RPMI8226 (cell line): ENCODE measurements around the gene CKAP5.

Source experiments
- DNase-seq: peaks from one replicate; pipeline ENCODE4 v3.0.0-alpha.2; 2015

Gene CKAP5

DNA sequence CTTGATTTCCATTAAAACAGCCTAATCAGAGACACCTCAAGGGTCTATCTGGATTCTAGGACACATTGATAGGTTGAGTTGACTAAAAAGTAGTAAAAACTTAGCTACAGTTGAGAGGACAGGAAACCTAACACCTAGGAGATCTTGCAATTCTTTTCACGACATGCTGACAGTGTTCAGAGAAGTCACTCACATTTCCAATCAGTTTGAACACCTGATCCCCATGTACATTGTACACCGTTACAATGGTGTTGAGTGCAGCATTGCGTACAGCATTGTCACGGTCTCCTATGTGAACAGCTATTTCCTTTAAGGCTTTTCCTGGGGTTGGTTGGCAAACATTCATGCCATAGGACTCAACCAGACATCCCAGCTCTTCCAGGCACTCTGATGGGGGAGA is 84.3 kb downstream of the CKAP5 start:
- no peak for DNase-seq

DNA sequence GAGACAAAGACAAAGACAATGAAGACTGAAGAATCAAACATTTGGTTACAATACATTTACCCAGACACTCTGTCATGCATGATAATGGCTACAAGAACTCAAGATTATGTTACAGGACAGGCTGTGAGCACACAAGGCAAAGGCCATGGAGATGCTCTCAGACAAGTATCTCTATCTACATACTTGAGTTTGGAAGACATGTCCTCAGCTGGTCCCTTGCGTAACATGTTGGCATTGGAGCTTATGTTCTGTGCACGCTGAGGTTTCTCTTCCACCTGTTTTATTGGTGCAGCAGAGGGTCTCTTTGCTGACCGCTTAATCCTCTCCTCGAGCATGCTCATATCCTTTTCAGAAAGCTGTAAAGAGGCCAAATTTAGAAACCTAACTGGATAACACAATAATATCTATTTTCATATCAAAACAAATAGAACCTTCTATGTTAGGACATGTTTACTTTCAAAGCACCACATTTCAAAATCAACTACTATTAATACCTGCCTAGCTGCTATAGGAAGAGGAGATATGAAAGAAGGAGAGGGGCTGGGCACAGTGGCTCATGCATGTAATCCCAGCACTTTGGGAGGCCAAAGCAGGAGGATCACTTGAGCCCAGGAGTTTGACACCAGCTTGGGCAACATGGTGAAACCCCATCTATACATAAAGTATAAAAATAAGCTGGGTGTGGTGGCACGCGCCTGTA is 85.5 kb downstream of the CKAP5 start:
- no peak for DNase-seq

DNA sequence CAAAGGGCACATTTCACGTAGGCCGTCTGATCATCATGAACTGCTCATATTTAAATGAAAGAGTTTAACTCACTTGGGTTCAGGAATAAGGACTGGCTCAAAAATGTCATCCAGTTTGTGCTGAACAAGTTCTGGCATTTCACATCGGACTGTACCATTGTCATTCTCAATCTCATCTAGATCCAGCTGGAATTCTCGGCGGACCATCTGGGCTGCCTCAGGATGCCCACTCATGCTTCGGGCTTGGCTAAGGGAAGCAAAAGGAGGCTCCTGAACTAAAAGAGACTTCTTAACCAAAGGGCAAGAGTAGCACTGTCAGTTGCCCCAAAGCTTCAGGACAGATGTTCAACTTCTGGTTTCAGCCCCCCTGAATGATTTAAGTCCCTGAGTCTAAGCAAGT is 86.9 kb downstream of the CKAP5 start:
- DNase-seq = no peak

DNA sequence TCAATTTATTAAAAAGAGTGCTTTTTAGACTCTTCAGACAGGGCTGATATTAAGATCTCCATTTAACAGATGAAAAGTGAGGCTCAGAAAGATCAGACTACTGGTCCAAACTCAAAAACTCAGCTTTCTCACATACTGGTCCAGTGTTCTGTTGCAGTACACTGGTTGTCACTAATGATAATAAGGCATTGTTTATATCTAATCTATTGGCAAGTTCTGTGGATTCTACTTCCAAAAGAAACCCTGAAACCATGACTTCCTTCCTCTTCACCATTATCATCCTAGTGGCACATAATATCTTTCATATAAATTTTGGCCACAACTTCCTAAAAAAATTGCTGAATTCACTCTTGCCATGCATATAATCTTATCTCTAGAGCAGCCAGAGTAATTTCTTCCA is 90.1 kb downstream of the CKAP5 start:
- DNase-seq = no peak

DNA sequence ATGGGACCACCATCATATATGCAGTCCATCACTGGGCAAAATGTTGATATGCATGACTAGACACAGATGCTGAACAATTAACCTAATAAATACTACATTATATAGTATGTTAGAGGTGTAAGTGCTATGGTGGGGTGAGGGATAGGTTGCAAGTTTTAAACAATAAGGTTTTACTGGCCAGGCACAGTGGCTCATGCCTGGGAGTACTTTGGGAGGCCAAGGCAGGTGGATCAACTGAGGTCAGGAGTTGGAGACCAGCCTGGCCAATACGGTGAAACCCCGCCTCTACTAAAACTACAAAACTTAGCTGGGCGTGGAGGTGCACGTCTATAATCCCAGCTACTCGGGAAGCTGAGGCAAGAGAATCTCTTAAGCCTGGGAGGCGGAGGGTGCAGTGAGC is 98.9 kb downstream of the CKAP5 start:
- no peak for DNase-seq

DNA sequence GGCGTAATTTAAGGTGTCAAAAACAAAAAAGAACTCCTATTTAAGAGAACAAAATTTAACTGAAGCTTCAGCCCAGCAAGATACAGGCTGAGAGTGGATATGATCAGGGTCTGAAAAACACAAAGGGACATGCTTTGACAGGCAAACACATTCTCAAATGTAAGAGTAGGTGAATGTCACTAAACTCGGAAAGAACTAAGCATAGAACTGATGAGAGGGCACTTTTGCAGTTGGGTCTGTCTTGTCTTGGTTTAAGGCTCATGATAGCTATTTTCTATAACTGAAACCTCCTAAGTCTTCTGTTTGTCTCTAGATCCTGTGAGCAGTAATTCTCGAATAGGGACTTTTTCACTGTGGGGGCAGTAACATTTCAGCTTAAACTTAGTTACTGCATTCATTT is 100.1 kb downstream of the CKAP5 start:
- no peak for DNase-seq

DNA sequence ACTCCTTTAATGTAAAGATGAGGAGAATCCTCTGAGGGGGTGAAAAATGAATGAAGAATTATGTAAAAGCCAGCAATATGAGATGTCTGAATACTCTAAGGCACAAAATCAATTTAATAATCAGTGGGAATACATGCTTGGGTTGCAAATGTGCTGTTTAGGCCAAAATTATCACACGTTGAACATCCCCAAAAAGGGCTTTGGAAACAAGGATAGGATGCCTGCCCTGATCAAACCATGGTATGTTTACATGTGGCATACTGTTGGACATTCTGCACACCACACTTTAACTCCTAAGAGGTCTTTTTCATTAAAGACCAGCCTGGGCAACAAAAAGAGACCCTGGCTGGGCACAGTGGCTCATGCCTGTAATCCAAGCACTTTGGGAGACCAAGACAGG is 100.8 kb downstream of the CKAP5 start:
- DNase-seq = no peak

DNA sequence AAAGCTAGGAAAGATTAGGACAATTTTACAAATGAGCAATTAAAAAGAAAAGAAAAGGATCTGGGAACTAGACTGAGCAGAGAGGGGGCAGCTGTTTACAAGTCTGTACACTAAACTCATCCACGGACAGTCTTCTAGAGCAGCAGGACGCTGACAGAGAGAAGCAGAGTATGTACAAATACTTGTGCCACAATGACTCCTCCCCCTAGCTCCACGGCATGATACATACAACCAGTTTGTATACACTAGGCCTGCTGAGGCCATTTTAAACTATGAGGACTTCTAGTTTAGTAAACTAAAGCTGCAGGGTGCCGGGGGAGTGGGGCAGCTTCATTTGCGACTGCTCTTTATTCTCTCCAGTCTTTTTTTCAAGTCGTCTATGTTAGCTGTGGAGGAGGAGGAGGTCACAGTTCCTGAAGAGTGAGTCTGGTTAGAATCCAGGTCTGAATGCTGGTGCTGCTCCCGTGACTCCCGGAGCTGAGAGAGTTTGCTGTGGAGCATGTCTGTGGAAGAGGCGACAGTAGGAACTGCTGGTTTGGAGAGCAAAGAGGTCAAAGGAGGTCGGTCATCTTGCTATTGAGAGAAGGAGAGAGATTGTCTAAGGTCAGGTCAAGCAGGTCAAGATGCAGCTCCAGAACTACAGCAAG is 102.3 kb downstream of the CKAP5 start:
- DNase-seq = no peak

DNA sequence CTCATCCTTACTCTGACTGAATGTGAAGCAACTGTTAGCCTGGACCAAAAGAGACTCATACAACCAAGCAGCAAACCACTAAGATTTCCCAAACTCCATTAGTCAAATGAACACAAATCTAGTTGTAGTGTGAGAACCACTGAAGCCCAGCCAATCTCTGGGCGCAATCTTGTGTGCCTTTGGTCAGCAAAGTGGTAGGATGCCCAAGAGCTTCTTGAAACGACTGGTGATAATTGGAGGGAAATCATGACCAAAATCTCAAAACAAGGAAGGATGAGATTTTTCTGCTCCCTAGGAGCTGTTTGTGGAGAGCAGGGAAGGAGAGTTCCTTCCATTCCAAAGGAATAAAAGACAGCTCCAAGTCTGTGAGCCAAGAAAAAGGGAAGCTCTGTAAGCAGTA is 103.0 kb downstream of the CKAP5 start:
- no peak for DNase-seq

DNA sequence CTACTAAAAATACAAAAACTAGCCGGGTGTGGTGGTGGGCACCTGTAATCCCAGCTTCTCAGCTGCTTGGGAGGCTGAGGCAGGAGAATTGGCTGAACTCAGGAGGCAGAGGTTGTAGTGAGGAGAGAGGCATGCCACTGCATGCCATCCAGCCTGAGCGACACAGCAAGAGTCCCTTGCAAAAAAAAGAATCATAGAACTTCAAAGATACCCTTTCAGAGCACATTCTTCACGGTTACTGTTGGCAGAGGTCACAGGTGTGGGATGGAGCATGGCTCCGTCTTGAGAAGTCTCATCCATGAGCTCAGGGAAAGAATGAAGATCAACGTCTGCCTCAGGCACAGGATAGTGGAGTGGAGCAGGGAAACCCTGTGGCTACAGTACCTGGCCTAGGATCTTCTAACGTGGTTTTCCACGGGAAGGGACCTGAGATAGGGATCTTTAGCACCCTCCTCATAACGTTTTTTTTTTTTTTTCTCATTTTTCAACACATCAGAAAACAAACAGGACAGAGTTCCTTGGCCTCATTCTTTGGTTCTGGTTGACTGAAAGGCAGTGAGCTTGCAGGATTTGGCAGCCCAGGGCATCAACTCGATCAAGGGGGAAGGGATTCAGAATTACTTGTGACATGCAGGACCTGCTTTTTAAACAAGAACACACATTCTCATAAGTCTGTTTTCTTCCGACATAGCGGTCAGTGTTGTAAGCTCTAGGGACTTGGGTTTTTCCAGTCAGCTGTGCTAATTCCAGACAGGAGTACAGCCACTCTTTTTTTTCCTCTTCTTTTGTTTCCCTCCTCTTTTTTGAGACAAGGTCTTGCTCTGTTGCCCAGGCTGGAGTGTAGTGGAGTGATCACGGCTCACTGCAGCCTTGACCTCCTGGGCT is 104.2 kb downstream of the CKAP5 start:
- no peak for DNase-seq

DNA sequence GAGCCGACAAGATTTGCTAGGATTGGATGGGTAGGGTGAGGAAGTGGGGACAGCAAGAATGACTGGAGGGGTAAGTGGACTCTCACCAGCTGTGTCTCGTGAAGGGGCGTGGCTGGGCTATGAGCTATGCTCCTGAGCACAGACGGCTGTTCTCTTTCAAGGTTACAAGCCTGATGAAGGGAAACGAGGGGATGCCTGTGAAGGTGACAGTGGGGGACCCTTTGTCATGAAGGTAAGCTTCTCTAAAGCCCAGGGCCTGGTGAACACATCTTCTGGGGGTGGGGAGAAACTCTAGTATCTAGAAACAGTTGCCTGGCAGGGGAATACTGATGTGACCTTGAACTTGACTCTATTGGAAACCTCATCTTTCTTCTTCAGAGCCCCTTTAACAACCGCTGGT is 107.2 kb downstream of the CKAP5 start:
- no peak for DNase-seq

DNA sequence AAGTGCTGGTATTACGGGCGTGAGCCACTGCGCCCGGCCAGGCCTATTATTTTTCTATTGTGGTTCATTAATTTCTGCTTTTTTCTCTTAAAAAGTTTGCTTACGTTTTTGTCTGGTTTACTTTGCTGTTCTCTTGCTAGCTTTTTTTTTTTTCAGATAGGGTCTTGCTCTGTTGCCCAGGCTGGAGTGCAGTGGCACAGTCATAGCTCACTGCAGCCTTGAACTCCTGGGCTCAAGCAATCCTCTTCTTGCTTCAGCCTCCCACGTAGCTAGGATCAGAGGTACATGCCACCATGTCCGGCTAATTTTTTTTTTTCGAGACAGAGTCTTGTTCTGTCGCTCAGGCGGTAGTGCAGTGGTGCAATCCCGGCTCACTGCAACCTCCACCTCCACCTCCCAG is 108.4 kb downstream of the CKAP5 start:
- DNase-seq = no peak

DNA sequence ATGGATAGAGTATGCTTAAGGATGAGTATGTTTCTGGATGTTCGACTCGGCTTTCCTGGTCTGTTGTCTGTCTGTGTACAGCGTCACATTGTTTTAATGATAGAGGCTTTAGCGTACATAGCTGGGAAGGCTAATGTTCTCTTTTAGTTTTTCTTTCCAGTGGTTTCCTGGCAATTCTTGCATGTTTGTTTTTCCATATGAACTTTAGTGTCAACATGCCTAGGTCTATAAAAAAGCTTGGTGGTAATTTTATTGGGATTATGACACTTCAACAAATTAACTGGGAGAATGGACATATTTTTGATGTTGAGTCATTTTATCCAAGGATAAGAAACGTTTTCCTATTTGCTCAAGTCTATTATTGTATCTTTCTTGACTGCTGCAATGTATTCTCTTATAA is 109.5 kb downstream of the CKAP5 start:
- no peak for DNase-seq

DNA sequence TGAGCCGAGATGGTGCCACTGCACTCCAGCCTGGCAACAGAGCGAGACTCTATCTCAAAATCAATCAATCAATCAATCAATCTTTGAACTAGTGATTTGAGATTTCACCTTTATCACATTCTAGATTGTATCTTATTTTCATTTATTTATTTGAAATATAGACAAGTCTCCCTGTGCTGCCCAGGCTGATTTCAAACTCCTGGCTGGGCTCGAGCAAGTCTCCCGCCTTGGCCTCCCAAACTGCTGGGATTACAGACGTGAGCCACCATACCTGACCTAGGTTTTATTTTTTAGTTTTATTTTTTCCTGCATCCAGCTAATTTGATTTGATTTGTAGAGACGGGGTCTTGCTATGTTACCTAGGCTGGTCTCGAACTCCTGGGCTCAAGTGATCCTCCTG is 109.9 kb downstream of the CKAP5 start:
- no peak for DNase-seq

DNA sequence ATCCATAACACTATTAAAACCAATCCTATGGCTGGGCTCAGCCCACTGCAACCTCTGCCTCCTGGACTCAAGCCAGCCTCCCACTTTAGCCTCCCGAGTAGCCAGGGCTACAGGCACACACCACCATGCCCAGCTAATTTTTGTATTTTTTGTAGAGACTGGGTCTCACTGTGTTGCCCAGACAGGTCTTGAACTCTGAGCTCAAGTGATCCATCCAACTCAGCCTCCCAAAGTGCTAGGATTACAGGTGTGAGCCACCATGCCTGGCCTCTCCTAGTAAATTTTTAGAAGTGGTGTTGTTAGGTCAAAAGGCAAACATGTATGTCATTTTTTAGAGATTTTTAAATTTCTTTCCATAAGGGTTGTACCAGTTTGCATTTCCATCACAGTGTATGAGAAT is 112.8 kb downstream of the CKAP5 start:
- no peak for DNase-seq

DNA sequence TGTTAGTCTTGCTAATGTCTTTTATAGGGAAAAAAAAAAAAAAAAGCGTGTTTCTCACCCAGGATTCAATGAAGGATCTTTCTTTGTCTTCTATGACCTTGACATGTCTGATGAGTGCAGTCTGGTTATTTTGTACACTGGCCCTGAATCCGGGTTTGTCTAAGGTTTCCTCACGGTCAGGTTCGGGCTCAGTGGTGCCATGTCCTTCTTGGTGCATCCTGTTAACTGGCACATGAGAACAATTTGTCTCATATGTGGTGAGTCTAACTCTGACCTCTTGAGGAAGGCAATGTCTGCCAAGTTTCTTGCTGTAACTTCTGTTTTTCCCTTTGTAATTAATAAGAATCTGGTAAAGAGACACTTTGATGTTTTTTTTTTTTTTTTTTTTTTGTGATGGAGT is 114.5 kb downstream of the CKAP5 start:
- no peak for DNase-seq

DNA sequence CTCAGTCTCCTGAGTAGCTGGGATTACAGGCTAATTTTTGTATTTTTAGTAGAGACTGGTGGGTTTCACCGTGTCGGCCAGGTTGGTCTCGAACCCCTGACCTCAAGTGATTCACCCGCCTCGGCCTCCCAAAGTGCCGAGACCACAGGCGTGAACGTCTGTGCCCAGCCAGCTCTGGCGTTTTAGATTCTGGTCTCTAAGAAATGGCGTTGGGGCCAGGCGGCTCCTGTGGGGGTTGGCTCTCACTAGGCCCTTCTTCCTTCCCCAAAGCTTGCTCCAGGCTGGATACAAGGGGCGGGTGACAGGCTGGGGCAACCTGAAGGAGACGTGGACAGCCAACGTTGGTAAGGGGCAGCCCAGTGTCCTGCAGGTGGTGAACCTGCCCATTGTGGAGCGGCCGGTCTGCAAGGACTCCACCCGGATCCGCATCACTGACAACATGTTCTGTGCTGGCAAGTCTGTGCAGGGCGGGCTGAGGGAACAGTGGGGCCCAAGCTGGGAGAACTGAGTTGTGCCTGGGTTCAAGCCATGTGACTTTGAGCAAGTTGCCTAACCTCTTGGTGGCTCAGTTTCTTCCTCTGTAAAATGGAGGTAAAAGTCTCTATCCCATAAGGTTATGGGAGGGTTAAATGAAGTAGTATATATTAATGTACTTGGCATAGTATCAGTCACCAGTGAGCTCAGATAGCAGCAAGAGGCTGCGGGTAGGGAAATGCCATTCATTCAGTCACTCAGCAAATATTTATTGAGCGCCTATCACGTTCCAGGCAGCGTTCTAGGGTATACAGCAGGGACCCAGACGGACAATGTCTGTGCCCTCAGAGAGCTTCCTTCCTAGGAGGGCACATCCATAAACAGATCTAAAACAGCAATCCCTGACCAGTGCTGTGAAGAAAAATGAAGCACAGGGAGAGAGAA is 116.7 kb downstream of the CKAP5 start:
- no peak for DNase-seq

DNA sequence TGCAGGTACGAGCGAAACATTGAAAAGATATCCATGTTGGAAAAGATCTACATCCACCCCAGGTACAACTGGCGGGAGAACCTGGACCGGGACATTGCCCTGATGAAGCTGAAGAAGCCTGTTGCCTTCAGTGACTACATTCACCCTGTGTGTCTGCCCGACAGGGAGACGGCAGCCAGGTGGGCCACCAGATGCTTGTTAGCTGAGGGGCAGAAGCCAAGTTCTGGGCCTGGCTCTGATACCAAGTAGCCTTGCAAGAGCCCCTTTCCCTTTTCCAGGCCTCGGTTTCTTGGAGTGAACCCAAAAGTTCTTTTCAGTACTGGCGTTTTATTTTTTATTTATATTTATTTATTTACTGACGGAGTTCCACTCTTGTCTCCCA is 117.4 kb downstream of the CKAP5 start:
- DNase-seq = no peak

DNA sequence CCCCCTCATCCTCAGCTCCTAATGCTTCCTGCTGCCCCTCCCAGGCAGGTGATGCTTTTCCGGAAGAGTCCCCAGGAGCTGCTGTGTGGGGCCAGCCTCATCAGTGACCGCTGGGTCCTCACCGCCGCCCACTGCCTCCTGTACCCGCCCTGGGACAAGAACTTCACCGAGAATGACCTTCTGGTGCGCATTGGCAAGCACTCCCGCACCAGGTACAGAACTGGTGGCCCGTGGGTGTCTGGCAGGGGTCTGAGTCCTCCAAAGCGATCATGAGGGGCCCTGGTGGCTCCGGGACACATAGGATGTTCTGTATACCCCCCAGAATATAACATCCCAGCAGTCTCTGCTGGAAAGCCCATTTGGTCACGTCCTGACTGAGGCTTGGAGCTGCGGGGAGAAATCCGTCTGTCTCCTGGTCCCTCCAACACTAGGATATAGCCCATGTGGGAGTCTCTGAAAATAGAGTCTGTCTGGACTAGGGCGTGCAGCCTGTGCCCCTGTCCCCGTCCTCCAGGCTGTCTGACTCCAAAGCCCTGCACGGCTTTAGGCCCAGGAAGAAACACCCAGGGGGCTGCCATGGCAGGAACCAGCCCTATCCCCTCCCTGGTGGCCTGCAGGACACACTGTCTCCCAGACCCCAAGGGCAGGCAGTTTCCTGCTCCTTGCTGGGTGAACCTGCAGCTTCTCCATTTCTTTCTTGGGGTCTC is 118.0 kb downstream of the CKAP5 start:
- DNase-seq = no peak

DNA sequence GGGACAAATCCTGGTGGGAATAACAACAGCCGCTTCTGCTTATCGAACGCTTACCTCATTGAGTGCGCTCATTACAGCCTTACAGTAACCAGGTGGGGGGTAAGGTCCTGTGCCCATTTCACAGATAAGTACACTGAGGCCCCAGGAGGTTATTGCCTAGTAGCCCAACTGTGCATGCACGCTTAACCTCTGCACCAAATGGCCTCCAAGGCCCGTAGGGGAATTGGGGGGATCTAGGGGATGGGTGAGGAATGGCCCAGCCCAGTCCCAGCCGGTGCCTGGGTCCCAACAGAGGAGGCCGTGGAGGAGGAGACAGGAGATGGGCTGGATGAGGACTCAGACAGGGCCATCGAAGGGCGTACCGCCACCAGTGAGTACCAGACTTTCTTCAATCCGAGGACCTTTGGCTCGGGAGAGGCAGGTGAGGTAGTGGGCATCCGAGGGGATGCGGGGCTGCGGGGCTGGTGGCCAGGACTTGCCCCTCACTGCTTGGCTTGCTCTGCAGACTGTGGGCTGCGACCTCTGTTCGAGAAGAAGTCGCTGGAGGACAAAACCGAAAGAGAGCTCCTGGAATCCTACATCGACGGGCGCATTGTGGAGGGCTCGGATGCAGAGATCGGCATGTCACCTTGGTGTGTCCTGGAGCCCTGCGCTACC is 119.7 kb downstream of the CKAP5 start:
- no peak for DNase-seq

DNA sequence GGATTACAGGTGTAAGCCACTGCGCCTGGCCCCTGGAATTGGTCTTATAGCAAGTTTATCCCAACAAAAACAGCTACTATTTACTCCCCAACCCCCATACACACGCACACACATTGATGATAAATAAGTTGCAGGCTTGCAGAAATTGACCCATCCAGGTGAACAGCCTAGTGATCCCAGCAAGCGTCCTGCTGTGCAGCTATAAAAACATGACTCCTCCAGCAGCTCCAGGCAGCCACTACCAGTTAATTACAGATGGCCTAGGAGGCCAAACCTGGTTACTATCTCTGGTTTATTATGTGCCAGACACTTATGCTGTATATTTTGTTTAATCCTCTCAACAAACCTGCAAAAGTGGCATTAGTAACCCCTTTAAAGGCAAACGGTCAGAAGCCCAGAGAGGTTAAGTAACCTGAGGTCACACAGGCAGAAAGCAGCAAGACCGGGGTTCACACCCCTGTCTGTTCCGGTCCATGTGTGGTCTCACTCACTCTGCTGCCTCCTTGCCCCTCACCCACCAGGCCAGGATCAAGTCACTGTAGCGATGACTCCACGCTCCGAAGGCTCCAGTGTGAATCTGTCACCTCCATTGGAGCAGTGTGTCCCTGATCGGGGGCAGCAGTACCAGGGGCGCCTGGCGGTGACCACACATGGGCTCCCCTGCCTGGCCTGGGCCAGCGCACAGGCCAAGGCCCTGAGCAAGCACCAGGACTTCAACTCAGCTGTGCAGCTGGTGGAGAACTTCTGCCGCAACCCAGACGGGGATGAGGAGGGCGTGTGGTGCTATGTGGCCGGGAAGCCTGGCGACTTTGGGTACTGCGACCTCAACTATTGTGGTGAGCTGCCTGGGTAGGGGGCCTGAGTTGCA is 120.5 kb downstream of the CKAP5 start:
- DNase-seq = no peak
